GM10248 (cell line): Measurements from ENCODE around the gene LYPD1.

Source experiments
- CTCF ChIA-PET: fragments of 300-600 bp; sonication (Branson Sonifier 250); formaldehyde crosslinking; extraction: SDS; loops from one replicate; lab custom pipeline; 2021; ENCODE audit warnings: antibody characterized with exemption; lab: Yijun Ruan, JAX
- POLR2A ChIA-PET: fragments of 350-650 bp; sonication (Branson Sonifier 250); formaldehyde crosslinking; extraction: SDS; loops from one replicate; lab custom pipeline; 2020; ENCODE audit warnings: antibody characterized with exemption; lab: Yijun Ruan, JAX
- DNase-seq: peaks from one replicate; pipeline ENCODE4 v3.0.0; 2012; ENCODE audit errors: extremely low spot score
- CTCF ChIP-seq: IDR thresholded peaks from 2 replicates; pipeline ENCODE4 v1.5.1; 2012; ENCODE audit warnings: mild to moderate bottlenecking, low read depth; ENCODE audit errors: extremely low read depth, missing control alignments, control extremely low read depth

LYPD1 gene

DNA sequence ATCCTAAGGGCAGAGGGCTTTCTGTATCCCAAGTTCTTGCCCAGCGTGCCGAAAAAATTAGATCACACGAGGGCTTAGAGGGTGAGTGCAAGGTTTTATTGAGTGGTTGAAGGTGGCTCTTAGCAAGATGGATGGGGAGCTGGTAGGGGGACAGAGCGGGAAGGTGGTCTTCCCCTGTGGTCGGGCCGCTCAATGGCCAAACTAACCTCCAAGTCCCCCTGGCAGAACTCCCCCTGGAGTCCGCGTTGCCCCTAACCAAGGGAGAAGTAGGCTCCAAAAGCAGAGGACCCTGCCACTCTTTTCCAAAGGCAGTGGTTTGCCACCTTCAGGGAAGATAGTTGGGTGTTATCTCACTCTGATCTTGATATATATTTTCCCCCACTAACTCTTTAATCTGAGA lies 63.4 kb downstream of the LYPD1 start:
- ChIA-PET CTCF (interaction anchor here (1.5 kb wide), 1 partner anchor 10 kb away, joined by 4 read pairs; no protein-coding TSS in a partner anchor), POLR2A (no interaction called here)
- no peak for DNase-seq
- TF ChIP-seq CTCF: no peak

GRCh38 chr2:132605236-132606180 lies 64.5 kb downstream of the LYPD1 start:
- ChIA-PET CTCF (interaction anchor here (1.4 kb wide), 1 partner anchor 13 kb away, joined by 3 read pairs; no protein-coding TSS in a partner anchor), POLR2A (no interaction called here)
- TF ChIP-seq CTCF: no peak
- DNase-seq: no peak

- no peak for TF ChIP-seq CTCF
- CTCF ChIA-PET: no interaction called here
- DNase-seq: no peak
- POLR2A ChIA-PET: no interaction called here
Measured at GRCh38 chr2:132604561-132604960, 65.4 kb downstream of the LYPD1 start.

DNA sequence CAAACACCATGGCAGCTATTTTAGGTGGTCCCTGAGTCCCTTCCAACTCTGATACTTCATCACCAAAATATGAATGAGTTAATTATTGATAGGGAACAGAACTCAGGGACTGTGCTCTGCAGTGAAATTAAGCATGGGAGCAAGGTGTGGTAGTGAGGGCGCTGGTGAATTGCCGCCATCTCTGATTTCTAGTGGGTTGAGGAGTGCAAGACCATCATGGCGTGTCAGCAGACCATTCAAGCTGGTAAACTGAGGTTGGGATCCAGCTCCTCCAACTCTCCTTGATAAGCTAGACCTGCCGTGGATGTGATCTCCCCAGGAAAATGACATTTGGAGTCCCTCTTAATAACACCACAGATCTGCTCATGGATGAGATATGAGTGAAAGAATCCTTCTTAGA lies 70.4 kb downstream of the LYPD1 start:
- POLR2A ChIA-PET: no interaction called here
- CTCF ChIA-PET: no interaction called here
- TF ChIP-seq CTCF: no peak
- DNase-seq: no peak

DNA sequence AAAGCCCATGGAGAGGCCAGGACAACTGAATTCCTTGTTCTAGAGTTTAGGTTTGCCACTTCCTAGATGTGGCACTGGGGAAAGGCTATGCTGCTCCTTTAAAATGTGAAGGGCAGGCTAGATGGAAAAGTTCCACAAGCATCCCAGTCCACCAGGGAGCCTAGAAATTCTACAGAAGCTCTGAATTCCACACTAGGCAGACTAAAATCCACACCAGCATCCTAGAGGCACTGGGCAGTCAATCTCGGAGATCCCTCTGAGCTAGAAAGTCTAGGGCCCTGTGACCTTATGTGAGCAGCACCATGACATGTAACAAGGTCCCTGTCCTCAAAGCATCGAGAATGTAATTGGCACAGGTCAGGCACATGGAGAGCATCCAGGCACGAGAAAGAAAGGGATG lies 71.5 kb downstream of the LYPD1 start:
- no peak for TF ChIP-seq CTCF
- POLR2A ChIA-PET: no interaction called here
- CTCF ChIA-PET: no interaction called here
- no peak for DNase-seq

- CTCF ChIA-PET: interaction anchor here (1.4 kb wide), 1 partner anchor 10 kb away, joined by 3 read pairs; no protein-coding TSS in a partner anchor
- no peak for DNase-seq
- TF ChIP-seq CTCF: no peak
- POLR2A ChIA-PET: no interaction called here
Measured at GRCh38 chr2:132597831-132598230, 72.2 kb downstream of the LYPD1 start.
